ENCODE measurements around the gene IGF1. TPM values are rescaled to one million over a fixed set of nuclear protein-coding genes. Genes with fewer than 3 reads are reported as not detected.

IGF1 gene
- total and polyA plus RNA-seq, 11 donors = 1.9 to 30.3 (median 13.3) TPM

GRCh38 chr12:102435827-102436436 lies 44.4 kb downstream of the IGF1 start:
- TF ChIP-seq POLR2A (IDR thresholded peaks at IDR 0.05) (no peak), CTCF (IDR thresholded peaks at IDR 0.05) (no peak)
- Histone ChIP-seq H3K4me3 (no peak overlapping the region), H3K9me3 (no peaks in the 10 kb centered on the region), H3K27me3 (no peaks in the 10 kb centered on the region), H3K27ac (no peak overlapping the region), H3K36me3 (no peaks in the 10 kb centered on the region), H3K4me1 (peaks cover 0 to 21% (median 0%) of the 10 kb centered on the region in 12 donors)
- intact Hi-C loops (cut with DNase I) = loop anchor here in 1 of 10 donors (5.0 kb wide), 1 partner anchor 41 kb away; no protein-coding TSS in a partner anchor
- WGBS, 4 donors = 82 to 91% (median 83%) methylated on average over 4 of the region's 4 CpGs
- DNase-seq = no peak
- ATAC-seq = no peak

GRCh38 chr12:102433304-102433703 lies 47.1 kb downstream of the IGF1 start:
- WGBS, 4 donors = 68 to 84% (median 83%) methylated on average over 1 of the region's 1 CpG
- Histone ChIP-seq H3K27ac (no peak overlapping the region), H3K9me3 (no peaks in the 10 kb centered on the region), H3K36me3 (no peaks in the 10 kb centered on the region), H3K4me3 (no peak overlapping the region), H3K27me3 (no peaks in the 10 kb centered on the region), H3K4me1 (peaks cover 0 to 31% (median 0%) of the 10 kb centered on the region in 12 donors)
- ATAC-seq (no peak), DNase-seq (no peak)
- no peak for TF ChIP-seq CTCF (IDR thresholded peaks at IDR 0.05)
- intact Hi-C loops (cut with DNase I) = no loop called here

GRCh38 chr12:102430661-102431060 lies 49.7 kb downstream of the IGF1 start:
- H3K27ac ChIP-seq = peak overlapping the region in 4 of 12 donors; percentile 0 to 70 (median 25)
- no peak for DNase-seq
- ATAC-seq = peak in 2 of 4 donors; percentile 34 to 43
- no peak overlapping the region for H3K4me3 ChIP-seq
- H3K9me3 ChIP-seq = no peaks in the 10 kb centered on the region
- TF ChIP-seq CTCF (IDR thresholded peaks at IDR 0.05) (no peak), POLR2A (IDR thresholded peaks at IDR 0.05) (no peak)
- peaks cover 0 to 57% (median 2%) of the 10 kb centered on the region in 12 donors for H3K4me1 ChIP-seq
- no peaks in the 10 kb centered on the region for H3K27me3 ChIP-seq
- 49 to 63% (median 54%) methylated on average over 3 of the region's 3 CpGs for WGBS, 4 donors
- H3K36me3 ChIP-seq = no peaks in the 10 kb centered on the region
- intact Hi-C loops (cut with DNase I) = no loop called here

GRCh38 chr12:102429211-102430154 lies 50.9 kb downstream of the IGF1 start:
- ATAC-seq (peak in 3 of 4 donors; percentile 24 to 63 (median 45)), DNase-seq (peak in 2 of 5 donors; percentile 12 to 37)
- Histone ChIP-seq H3K36me3 (no peaks in the 10 kb centered on the region), H3K9me3 (no peaks in the 10 kb centered on the region), H3K27ac (peak overlapping the region in 6 of 12 donors; percentile 0 to 70 (median 44)), H3K4me3 (no peak overlapping the region), H3K4me1 (peaks cover 0 to 66% (median 2%) of the 10 kb centered on the region in 12 donors), H3K27me3 (no peaks in the 10 kb centered on the region)
- intact Hi-C loops (cut with DNase I) = no loop called here
- 72 to 88% (median 81%) methylated on average over 3 of the region's 3 CpGs for WGBS, 4 donors
- no peak for TF ChIP-seq CTCF (IDR thresholded peaks at IDR 0.05)
- TF ChIP-seq POLR2A (IDR thresholded peaks at IDR 0.05) = no peak
